Smooth muscle cell (in vitro differentiated cells): Measurements from ENCODE around the gene PRDM2. TPM values are rescaled to one million over a fixed set of nuclear protein-coding genes. Genes with fewer than 3 reads are reported as not detected.
"Not testable (repeated sequence)": the region's sequence is repeated elsewhere in the genome, so short reads cannot be mapped to it uniquely, and the experiment has no call there.

Experiments
- DNase-seq: peaks from one replicate; lab custom pipeline; 2025; ENCODE audit not compliant: unreplicated experiment; lab: John Stamatoyannopoulos, UW
- H2AFZ ChIP-seq: fragments of 200-600 bp; sonication (generic); 2 replicates; pipeline ENCODE4 v1.6.0; 2016; ENCODE audit warnings: antibody characterized with exemption, low read depth, mild to moderate bottlenecking
- H3F3A ChIP-seq: fragments of 200-600 bp; sonication (generic); 2 replicates; pipeline ENCODE4 v1.6.0; 2017; ENCODE audit warnings: antibody characterized with exemption, low read depth
- H3K27ac ChIP-seq: fragments of 200-600 bp; sonication (generic); 2 replicates; pipeline ENCODE4 v1.5.1; 2016; ENCODE audit warnings: low read depth, mild to moderate bottlenecking
- H3K27me3 ChIP-seq: fragments of 200-600 bp; sonication (generic); 2 replicates; pipeline ENCODE4 v1.6.1; 2016; ENCODE audit warnings: low read depth, mild to moderate bottlenecking
- H3K36me3 ChIP-seq: fragments of 200-600 bp; sonication (generic); 2 replicates; pipeline ENCODE4 v1.5.1; 2016; ENCODE audit warnings: low read depth
- H3K4me1 ChIP-seq: fragments of 200-600 bp; sonication (generic); 2 replicates; pipeline ENCODE4 v1.5.1; 2016; ENCODE audit warnings: low read depth
- H3K4me2 ChIP-seq: fragments of 200-600 bp; sonication (generic); 2 replicates; pipeline ENCODE4 v1.6.0; 2016; ENCODE audit warnings: mild to moderate bottlenecking
- H3K4me3 ChIP-seq: fragments of 200-600 bp; sonication (generic); 2 replicates; pipeline ENCODE4 v1.5.1; 2016; ENCODE audit warnings: mild to moderate bottlenecking
- H3K79me2 ChIP-seq: fragments of 200-600 bp; sonication (generic); 2 replicates; pipeline ENCODE4 v1.6.0; 2016; ENCODE audit warnings: low read depth, mild to moderate bottlenecking
- H3K9ac ChIP-seq: fragments of 200-600 bp; sonication (generic); 2 replicates; pipeline ENCODE4 v1.6.0; 2016; ENCODE audit warnings: low read depth
- H3K9me3 ChIP-seq: fragments of 200-600 bp; sonication (generic); replicated peaks from 2 replicates; pipeline ENCODE4 v1.5.1; 2016; ENCODE audit warnings: low read depth
- H4K20me1 ChIP-seq: fragments of 200-600 bp; sonication (generic); 2 replicates; pipeline ENCODE4 v1.6.0; 2016; ENCODE audit warnings: low read depth
- CTCF ChIP-seq: fragments of 200-600 bp; sonication (generic); IDR thresholded peaks from 2 replicates; pipeline ENCODE4 v1.5.1; 2017; ENCODE audit warnings: borderline replicate concordance, mild to moderate bottlenecking, antibody characterized with exemption; ENCODE audit not compliant: insufficient read depth, poor library complexity, severe bottlenecking
- WGBS: methylation state at CpG from one replicate; pipeline ENCODE4 v1.1.7; 2016; ENCODE audit warnings: low lambda C conversion rate; 5-methylcytosine and 5-hydroxymethylcytosine counted together
- polyA plus RNA-seq: library from polyadenylated mRNA; unstranded; fragments of >200 nt; fragmentation: Nextera tagmentation; extraction: Ambion mirVana; gene quantifications from 2 replicates; pipeline ENCODE4 v1.2.1, GENCODE V29; 2016
- total RNA-seq: library from RNA; depleted of rRNA; stranded (reverse); fragments of >200 nt; gene quantifications from 2 replicates; pipeline ENCODE4 v1.2.3, GENCODE V29; 2014

The PRDM2 gene
- total and polyA plus RNA-seq, 2 experiments from 2014 or later = 19.8 to 20.0 TPM

- H3K4me2 ChIP-seq = no peak overlapping the region
- H3K27me3 ChIP-seq = peaks cover 13% of the 10 kb centered on the region
Measured at GRCh38 chr1:13679651-13680050, 20.3 kb upstream of the PRDM2 start.

GRCh38 chr1:13680609-13681008 is 19.4 kb upstream of the PRDM2 start:
- peaks cover 13% of the 10 kb centered on the region for H3K27me3 ChIP-seq
- not testable (repeated sequence) for H3K4me3 ChIP-seq, H3F3A ChIP-seq, DNase-seq, H3K79me2 ChIP-seq, H3K4me1 ChIP-seq, H2AFZ ChIP-seq, H3K36me3 ChIP-seq, H3K9me3 ChIP-seq, H4K20me1 ChIP-seq, H3K4me2 ChIP-seq, H3K9ac ChIP-seq, H3K27ac ChIP-seq
- WGBS = 88% methylated on average over 9 of the region's 9 CpGs

More at GRCh38 chr1:13679651-13680050, 20.3 kb upstream of the PRDM2 start:
- TF ChIP-seq CTCF = no peak
- H3F3A ChIP-seq = no peaks in the 10 kb centered on the region
- no peak overlapping the region for H3K9ac ChIP-seq
- H2AFZ ChIP-seq = no peak overlapping the region
- no peaks in the 10 kb centered on the region for H3K79me2 ChIP-seq
- H3K27ac ChIP-seq = no peak overlapping the region
- no peaks in the 10 kb centered on the region for H4K20me1 ChIP-seq
- no peak overlapping the region for H3K4me3 ChIP-seq
- H3K9me3 ChIP-seq = no peaks in the 10 kb centered on the region
- H3K4me1 ChIP-seq = no peaks in the 10 kb centered on the region
- H3K36me3 ChIP-seq = no peaks in the 10 kb centered on the region
- DNase-seq = no peak
- WGBS = 96% methylated on average over 3 of the region's 3 CpGs

- H3K9me3 ChIP-seq = no peaks in the 10 kb centered on the region
- no peaks in the 10 kb centered on the region for H3F3A ChIP-seq
- H3K9ac ChIP-seq = no peak overlapping the region
- H3K4me2 ChIP-seq = no peak overlapping the region
- H4K20me1 ChIP-seq = no peaks in the 10 kb centered on the region
- H3K4me3 ChIP-seq = no peak overlapping the region
- peaks cover 13% of the 10 kb centered on the region for H3K27me3 ChIP-seq
- H3K36me3 ChIP-seq = no peaks in the 10 kb centered on the region
- no peaks in the 10 kb centered on the region for H3K4me1 ChIP-seq
- no peak for TF ChIP-seq CTCF
- H2AFZ ChIP-seq = no peak overlapping the region
- DNase-seq = no peak
- no peak overlapping the region for H3K27ac ChIP-seq
- H3K79me2 ChIP-seq = no peaks in the 10 kb centered on the region
- 89% methylated on average over 1 of the region's 1 CpG for WGBS
Measured at GRCh38 chr1:13681921-13682320, 18.1 kb upstream of the PRDM2 start.

- no peak for DNase-seq
- no peaks in the 10 kb centered on the region for H3F3A ChIP-seq
- H4K20me1 ChIP-seq = no peaks in the 10 kb centered on the region
- no peak overlapping the region for H3K9ac ChIP-seq
- 87% methylated on average over 3 of the region's 3 CpGs for WGBS
- peaks cover 13% of the 10 kb centered on the region for H3K27me3 ChIP-seq
- no peaks in the 10 kb centered on the region for H3K36me3 ChIP-seq
- no peak overlapping the region for H3K27ac ChIP-seq
- no peak for TF ChIP-seq CTCF
- no peak overlapping the region for H3K4me2 ChIP-seq
- no peak overlapping the region for H3K4me3 ChIP-seq
- H2AFZ ChIP-seq = no peak overlapping the region
- no peaks in the 10 kb centered on the region for H3K9me3 ChIP-seq
- H3K4me1 ChIP-seq = no peaks in the 10 kb centered on the region
- H3K79me2 ChIP-seq = no peaks in the 10 kb centered on the region
Measured at GRCh38 chr1:13682444-13682843, 17.5 kb upstream of the PRDM2 start.
